GM20000 (cell line): ENCODE data around the gene MLPH.

Source experiments
- DNase-seq: peaks from one replicate; pipeline ENCODE4 v3.0.0; 2012; ENCODE audit warnings: low spot score
- TF ChIP-seq, protein P1 (sequence below): IDR thresholded peaks from 2 replicates; pipeline ENCODE4 v1.5.1; 2012; ENCODE audit warnings: mild to moderate bottlenecking, control low read depth; ENCODE audit errors: extremely low read depth, missing control alignments

Gene MLPH

DNA sequence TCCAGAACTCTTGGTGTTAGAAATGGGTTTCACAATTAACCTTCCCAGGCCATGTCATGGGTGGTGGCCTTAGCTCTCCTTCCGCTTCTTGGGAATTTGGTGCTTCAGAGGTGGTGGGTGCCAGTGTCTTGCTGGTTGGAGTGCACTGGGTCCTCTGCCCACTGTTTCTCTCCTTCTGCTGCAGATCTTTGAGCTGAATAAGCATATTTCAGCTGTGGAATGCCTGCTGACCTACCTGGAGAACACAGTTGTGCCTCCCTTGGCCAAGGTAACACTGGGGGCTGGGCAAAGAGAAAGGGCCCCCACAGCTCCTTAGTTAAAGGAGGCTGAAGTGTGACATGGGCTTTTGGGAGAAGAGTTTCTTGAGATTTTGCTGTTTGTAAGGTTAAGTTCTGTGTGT lies 47.3 kb downstream of the MLPH start:
- TF ChIP-seq, protein P1, sequence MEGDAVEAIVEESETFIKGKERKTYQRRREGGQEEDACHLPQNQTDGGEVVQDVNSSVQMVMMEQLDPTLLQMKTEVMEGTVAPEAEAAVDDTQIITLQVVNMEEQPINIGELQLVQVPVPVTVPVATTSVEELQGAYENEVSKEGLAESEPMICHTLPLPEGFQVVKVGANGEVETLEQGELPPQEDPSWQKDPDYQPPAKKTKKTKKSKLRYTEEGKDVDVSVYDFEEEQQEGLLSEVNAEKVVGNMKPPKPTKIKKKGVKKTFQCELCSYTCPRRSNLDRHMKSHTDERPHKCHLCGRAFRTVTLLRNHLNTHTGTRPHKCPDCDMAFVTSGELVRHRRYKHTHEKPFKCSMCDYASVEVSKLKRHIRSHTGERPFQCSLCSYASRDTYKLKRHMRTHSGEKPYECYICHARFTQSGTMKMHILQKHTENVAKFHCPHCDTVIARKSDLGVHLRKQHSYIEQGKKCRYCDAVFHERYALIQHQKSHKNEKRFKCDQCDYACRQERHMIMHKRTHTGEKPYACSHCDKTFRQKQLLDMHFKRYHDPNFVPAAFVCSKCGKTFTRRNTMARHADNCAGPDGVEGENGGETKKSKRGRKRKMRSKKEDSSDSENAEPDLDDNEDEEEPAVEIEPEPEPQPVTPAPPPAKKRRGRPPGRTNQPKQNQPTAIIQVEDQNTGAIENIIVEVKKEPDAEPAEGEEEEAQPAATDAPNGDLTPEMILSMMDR = no peak
- no peak for DNase-seq

GRCh38 chr2:237535385-237536082 lies 48.5 kb downstream of the MLPH start:
- DNase-seq = no peak
- TF ChIP-seq, protein P1 = no peak

DNA sequence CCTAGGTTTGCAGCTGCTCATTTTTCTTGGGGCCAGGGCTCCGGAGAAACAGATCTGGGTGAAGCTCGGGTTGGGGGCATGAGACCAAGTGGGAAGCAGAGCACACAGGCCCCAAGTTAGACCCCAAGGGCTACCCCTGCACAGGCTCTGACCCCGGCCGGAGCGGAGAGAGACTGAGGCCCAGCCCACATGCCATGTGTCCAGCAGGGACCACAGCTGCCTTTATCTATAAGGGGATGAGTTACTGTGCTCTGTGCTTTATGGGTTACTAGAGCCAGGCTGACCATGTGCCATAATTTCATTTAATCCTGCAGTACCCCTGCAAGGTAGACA lies 49.0 kb downstream of the MLPH start:
- TF ChIP-seq, protein P1 = no peak
- no peak for DNase-seq

GRCh38 chr2:237536617-237537016 lies 49.6 kb downstream of the MLPH start:
- DNase-seq = no peak
- TF ChIP-seq, protein P1 = no peak

DNA sequence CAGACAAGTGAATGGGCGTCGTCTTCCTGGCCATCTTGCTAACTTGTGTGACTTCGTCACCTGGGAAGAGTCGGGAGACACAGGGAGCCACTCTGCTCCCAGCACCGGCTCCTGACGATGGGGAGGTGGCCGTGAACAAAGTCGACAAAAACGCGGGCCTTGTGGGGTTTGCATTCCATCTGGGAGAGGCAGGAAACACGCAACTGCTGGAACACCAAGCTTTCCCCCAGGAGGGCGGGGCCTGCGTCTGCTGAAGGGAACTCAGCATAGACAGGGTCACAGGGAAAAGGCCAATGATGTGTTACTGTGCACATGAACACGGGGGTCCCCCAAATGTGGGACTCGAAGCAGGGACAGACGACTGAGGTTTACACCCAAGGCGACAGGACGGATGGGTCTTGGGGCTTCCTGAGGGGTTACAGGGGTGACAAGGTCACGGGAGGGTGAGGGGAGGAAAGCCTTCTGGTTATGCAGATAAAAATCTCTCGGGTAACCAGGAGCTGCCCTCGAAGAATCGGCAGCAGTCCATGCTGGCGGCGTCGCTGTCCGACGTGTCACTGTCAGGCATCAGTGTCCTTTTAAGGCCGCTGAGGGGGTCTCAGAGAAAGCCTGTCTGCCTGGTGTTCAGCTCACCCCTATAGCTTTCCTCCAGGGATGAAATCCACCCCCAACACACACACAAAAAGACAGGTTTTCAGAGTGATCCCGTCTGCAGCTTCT lies 51.1 kb downstream of the MLPH start:
- no peak for DNase-seq
- TF ChIP-seq, protein P1 = no peak

- TF ChIP-seq, protein P1 = no peak
- DNase-seq = no peak
These were observed 51.9 kb downstream of the MLPH start for GRCh38 chr2:237538901-237539300.

GRCh38 chr2:237539681-237540080 lies 52.6 kb downstream of the MLPH start:
- DNase-seq = no peak
- TF ChIP-seq, protein P1 = no peak
